Measurements from ENCODE around the gene SEC24D. TPM values are rescaled to one million over a fixed set of nuclear protein-coding genes. Genes with fewer than 3 reads are reported as not detected.

Gene SEC24D
- total RNA-seq, 1 experiment from 2014 or later, result 28.4 TPM

- CTCF ChIA-PET, result interaction anchor here (0.5 to 0.7 kb wide), 2 partner anchors 13 to 64 kb away, joined by 4 to 6 read pairs; no protein-coding TSS in a partner anchor
- Mint-ChIP-seq H3K4me1 (ENCODE audit: low read depth, unreplicated experiment) (no peaks in the 10 kb centered on the region), H3K4me3 (ENCODE audit: low read depth, unreplicated experiment) (no peak overlapping the region), H3K36me3 (ENCODE audit: insufficient read depth, unreplicated experiment) (peaks cover 14% of the 10 kb centered on the region), H3K27ac (ENCODE audit: unreplicated experiment) (no peak overlapping the region), H3K27me3 (ENCODE audit: unreplicated experiment) (no peaks in the 10 kb centered on the region), H3K9me3 (ENCODE audit: low read depth, unreplicated experiment) (no peaks in the 10 kb centered on the region)
- BruUV-seq (replicated peaks), result no TSS peak
- intact Hi-C loops (cut with micrococcal nuclease; ENCODE audit: unreplicated experiment), result no loop called here
- TF ChIP-seq CTCF (IDR thresholded peaks at IDR 0.05; ENCODE audit: unreplicated experiment), result no peak
- DNase-seq, result no peak
These were observed 132.8 kb downstream of the SEC24D start for GRCh38 chr4:118703118-118703517.

DNA sequence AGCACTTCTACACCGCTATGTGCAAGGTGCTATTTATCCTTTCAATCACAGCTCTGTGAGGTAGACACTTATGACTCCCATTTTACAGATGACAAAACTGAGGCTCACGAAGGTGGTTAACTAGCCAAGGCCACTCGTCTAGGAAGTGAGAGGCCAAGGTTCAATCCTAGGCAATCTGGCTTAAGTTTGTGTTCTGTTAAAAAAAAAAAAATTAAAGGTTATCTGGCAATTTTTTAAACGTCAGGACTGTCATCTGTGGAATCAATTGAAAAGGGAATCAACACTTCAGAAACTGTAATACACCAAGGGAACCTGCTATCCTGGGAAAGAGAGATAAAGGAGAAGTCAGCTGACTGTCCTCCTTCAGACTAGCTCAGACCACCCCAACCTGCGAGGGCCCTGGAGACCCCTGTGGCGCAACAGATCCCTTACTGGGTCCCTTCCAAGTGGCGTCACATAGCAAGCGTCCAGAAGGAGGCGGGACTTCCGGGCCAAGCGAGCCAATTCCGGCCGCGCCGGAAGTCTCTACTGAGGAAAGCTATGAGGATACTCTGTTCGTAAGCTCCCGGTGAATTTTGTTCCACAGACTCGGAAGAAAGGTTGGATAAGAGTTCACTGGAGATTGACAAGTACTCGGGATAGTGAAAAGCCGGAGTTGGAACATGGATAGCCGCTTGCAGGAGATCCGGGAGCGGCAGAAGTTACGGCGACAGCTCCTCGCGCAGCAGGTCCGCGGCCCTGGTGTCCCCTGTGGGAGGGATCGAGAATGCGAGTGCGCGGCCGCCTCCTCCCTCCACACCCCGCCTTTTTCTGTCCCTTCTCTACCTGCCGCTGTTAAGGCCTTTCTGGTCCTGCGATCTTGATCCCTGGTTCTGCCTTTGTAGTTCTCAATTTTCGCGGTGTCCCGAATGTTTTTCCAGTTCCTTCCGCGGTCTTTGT lies 150.8 kb downstream of the SEC24D start, which contains the start of gene METTL14:
TSS of gene METTL14 (plus strand) at position 520 of the 939 bp plus-strand sequence. CDS start at position 663, 143 bp downstream.
- Mint-ChIP-seq H3K4me1 (ENCODE audit: low read depth, unreplicated experiment) (peaks cover 8% of the 10 kb centered on the region), H3K36me3 (ENCODE audit: insufficient read depth, unreplicated experiment) (peaks cover 32% of the 10 kb centered on the region), H3K27me3 (ENCODE audit: unreplicated experiment) (no peaks in the 10 kb centered on the region), H3K9me3 (ENCODE audit: low read depth, unreplicated experiment) (no peaks in the 10 kb centered on the region), H3K27ac (ENCODE audit: unreplicated experiment) (peak within 1 kb of the TSS; percentile 92), H3K4me3 (ENCODE audit: low read depth, unreplicated experiment) (peak within 1 kb of the TSS; percentile 98)
- intact Hi-C loops (cut with micrococcal nuclease; ENCODE audit: unreplicated experiment), result loop anchor here (5.0 kb wide), 1 partner anchor 148 kb away; no protein-coding TSS in a partner anchor
- TF ChIP-seq CTCF (IDR thresholded peaks at IDR 0.05; ENCODE audit: unreplicated experiment), result no peak
- CTCF ChIA-PET, result interaction anchor here (0.7 to 1.2 kb wide), 4 partner anchors 10 to 261 kb away, joined by 3 to 4 read pairs (median 4); no protein-coding TSS in a partner anchor
- TSS peak; percentile 85 for BruUV-seq (replicated peaks)
- peak; percentile 87 for DNase-seq

- no peak for TF ChIP-seq CTCF (IDR thresholded peaks at IDR 0.05; ENCODE audit: unreplicated experiment)
- intact Hi-C loops (cut with micrococcal nuclease; ENCODE audit: unreplicated experiment), result loop anchor here (5.0 kb wide), 1 partner anchor 146 kb away; no protein-coding TSS in a partner anchor
- Mint-ChIP-seq H3K9me3 (ENCODE audit: low read depth, unreplicated experiment) (no peaks in the 10 kb centered on the region), H3K27me3 (ENCODE audit: unreplicated experiment) (no peaks in the 10 kb centered on the region), H3K4me1 (ENCODE audit: low read depth, unreplicated experiment) (peaks cover 8% of the 10 kb centered on the region), H3K4me3 (ENCODE audit: low read depth, unreplicated experiment) (no peak overlapping the region), H3K36me3 (ENCODE audit: insufficient read depth, unreplicated experiment) (peaks cover 23% of the 10 kb centered on the region), H3K27ac (ENCODE audit: unreplicated experiment) (no peak overlapping the region)
- DNase-seq, result no peak
- CTCF ChIA-PET, result no interaction called here
- BruUV-seq (replicated peaks), result no TSS peak
These were observed 152.4 kb downstream of the SEC24D start for GRCh38 chr4:118683513-118683912.

DNA sequence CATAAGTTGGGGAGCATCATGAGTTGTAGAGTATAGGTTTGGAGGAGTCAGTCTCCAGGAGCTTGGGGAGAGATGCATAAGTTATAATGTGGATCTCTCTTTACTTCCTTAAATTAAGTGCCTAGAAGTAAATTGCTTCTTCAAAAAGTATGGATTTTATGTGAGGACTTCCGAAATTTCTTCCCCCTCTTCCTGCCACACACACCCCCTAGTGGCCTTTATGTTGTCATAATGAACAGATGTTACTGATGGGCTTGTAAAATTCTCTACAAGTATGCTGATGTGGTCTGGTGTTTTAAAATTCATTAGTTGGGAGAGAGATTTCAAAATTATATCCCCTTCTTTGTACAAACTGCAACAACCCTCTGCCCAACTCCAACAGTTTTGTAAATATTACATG lies 153.0 kb downstream of the SEC24D start:
- H3K4me1 Mint-ChIP-seq (ENCODE audit: low read depth, unreplicated experiment), result peaks cover 8% of the 10 kb centered on the region
- H3K27ac Mint-ChIP-seq (ENCODE audit: unreplicated experiment), result no peak overlapping the region
- H3K36me3 Mint-ChIP-seq (ENCODE audit: insufficient read depth, unreplicated experiment), result peaks cover 23% of the 10 kb centered on the region
- intact Hi-C loops (cut with micrococcal nuclease; ENCODE audit: unreplicated experiment), result loop anchor here (5.0 kb wide), 1 partner anchor 146 kb away; no protein-coding TSS in a partner anchor
- no peak overlapping the region for H3K4me3 Mint-ChIP-seq (ENCODE audit: low read depth, unreplicated experiment)
- no peaks in the 10 kb centered on the region for H3K9me3 Mint-ChIP-seq (ENCODE audit: low read depth, unreplicated experiment)
- TF ChIP-seq CTCF (IDR thresholded peaks at IDR 0.05; ENCODE audit: unreplicated experiment), result peak; percentile 35
- no peaks in the 10 kb centered on the region for H3K27me3 Mint-ChIP-seq (ENCODE audit: unreplicated experiment)
- no TSS peak for BruUV-seq (replicated peaks)
- DNase-seq, result peak; percentile 13
- CTCF ChIA-PET, result no interaction called here

Measured in Calu3 (cell line).